K562 (cell line): ENCODE measurements around the gene MBD5. TPM values are rescaled to one million over a fixed set of nuclear protein-coding genes. Genes with fewer than 3 reads are reported as not detected.

Source experiments
- ARID2 ChIP-seq: fragments of 450-650 bp; IDR thresholded peaks from 2 replicates; pipeline ENCODE4 v1.6.1; 2017; ENCODE audit warnings: antibody characterized with exemption, mild to moderate bottlenecking
- CSDE1 ChIP-seq, 2 experiments: fragments of 450-650 bp; IDR thresholded peaks; 2 replicates each; pipeline ENCODE4 v1.6.1; 2016; ENCODE audit warnings: mild to moderate bottlenecking in 1 of 2
- FOXA1 ChIP-seq: fragments of 450-650 bp; IDR thresholded peaks from 2 replicates; pipeline ENCODE4 v1.6.1; 2016; ENCODE audit warnings: mild to moderate bottlenecking, borderline replicate concordance
- HDAC3 ChIP-seq: fragments of 450-650 bp; IDR thresholded peaks from 2 replicates; pipeline ENCODE4 v1.6.1; 2018; ENCODE audit warnings: borderline replicate concordance, mild to moderate bottlenecking, moderate library complexity; ENCODE audit not compliant: partially characterized antibody
- HDAC8 ChIP-seq: fragments of 450-650 bp; IDR thresholded peaks from 2 replicates; pipeline ENCODE4 v1.6.1; 2016; ENCODE audit warnings: mild to moderate bottlenecking, missing genetic modification characterization, moderate library complexity, missing compliant biosample characterization
- HMGN3 ChIP-seq: IDR thresholded peaks from 2 replicates; pipeline ENCODE4 v1.6.1; 2011; ENCODE audit warnings: borderline replicate concordance, low read depth, mild to moderate bottlenecking, mixed read lengths, low read length; ENCODE audit not compliant: insufficient read length; ENCODE audit errors: extremely low read depth
- MTA1 ChIP-seq: fragments of 450-650 bp; IDR thresholded peaks from 2 replicates; pipeline ENCODE4 v1.6.1; 2017; ENCODE audit warnings: borderline replicate concordance
- NR2C2 ChIP-seq, 2 experiments: fragments of 200-800 bp in 1 of 2; sonication (Bioruptor generic) in 1 of 2; sonication (generic) in 1 of 2; formaldehyde crosslinking in 1 of 2; IDR thresholded peaks; 2 replicates each; pipeline versions ENCODE4 v1.6.1 to v1.8.0; 2016 to 2022; ENCODE audit warnings: mild to moderate bottlenecking in 1 of 2, missing compliant biosample characterization in 1 of 2, missing genetic modification characterization in 1 of 2, missing genetic modification reagents in 1 of 2
- PHB ChIP-seq: fragments of 250-450 bp; sonication (Bioruptor Pico); IDR thresholded peaks from 2 replicates; pipeline ENCODE4 v1.5.0; 2021
- POLR2B ChIP-seq: fragments of 450-650 bp; IDR thresholded peaks from 2 replicates; pipeline ENCODE4 v1.6.1; 2018; ENCODE audit warnings: low read depth; ENCODE audit not compliant: partially characterized antibody
- RBM17 ChIP-seq: fragments of 200-400 bp; formaldehyde crosslinking; IDR thresholded peaks from 2 replicates; pipeline ENCODE4 v1.6.1; 2017; ENCODE audit warnings: low read depth, mild to moderate bottlenecking, low read length, borderline replicate concordance
- SFPQ ChIP-seq: fragments of 200-400 bp; formaldehyde crosslinking; IDR thresholded peaks from 2 replicates; pipeline ENCODE4 v1.6.1; 2017; ENCODE audit warnings: mild to moderate bottlenecking, low read depth, low read length, moderate library complexity
- TCF7L2 ChIP-seq: fragments of 150-350 bp; IDR thresholded peaks from 2 replicates; pipeline ENCODE4 v1.6.1; 2016; ENCODE audit warnings: low read depth, mild to moderate bottlenecking, low read length, moderate library complexity
- U2AF1 ChIP-seq: fragments of 200-400 bp; formaldehyde crosslinking; optimal IDR thresholded peaks from 2 replicates; pipeline ENCODE3; 2017; ENCODE audit warnings: mild to moderate bottlenecking, low read depth, low read length, moderate library complexity
- XRCC4 ChIP-seq: IDR thresholded peaks from one replicate; pipeline ENCODE4 v1.6.1; 2011; ENCODE audit not compliant: insufficient read depth, insufficient read length; ENCODE audit errors: extremely low read depth
- ZBED1 ChIP-seq: IDR thresholded peaks from 2 replicates; pipeline ENCODE4 v1.6.1; 2014
- ZC3H8 ChIP-seq: fragments of 450-650 bp; IDR thresholded peaks from 2 replicates; pipeline ENCODE4 v1.6.1; 2017
- ZNF12 ChIP-seq: sonication (generic); formaldehyde crosslinking; IDR thresholded peaks from 2 replicates; pipeline ENCODE4 v1.4.0; 2020; ENCODE audit warnings: mild to moderate bottlenecking, missing genetic modification reagents
- ZNF274 ChIP-seq: IDR thresholded peaks from 2 replicates; pipeline ENCODE4 v1.6.1; 2011; ENCODE audit warnings: low read depth, mild to moderate bottlenecking, low read length, moderate library complexity, borderline replicate concordance
- ZNF41 ChIP-seq: fragments of 250-450 bp; sonication (Bioruptor Pico); conservative IDR thresholded peaks from 2 replicates; pipeline ENCODE4 v1.4.0; 2020; ENCODE audit warnings: mild to moderate bottlenecking
- polyA plus RNA-seq, 8 experiments: library from polyadenylated mRNA; depleted of rRNA in 4 of 8; stranded (reverse) in 5 of 8; unstranded in 3 of 8; fragments of >200 nt; fragmentation: Nextera tagmentation in 2 of 8; fragmentation: Illumina TruSeq in 1 of 8; extraction: Ambion mirVana in 2 of 8; extraction: Trizol in 1 of 8; gene quantifications; 2 replicates each; pipeline versions ENCODE4 v1.2.1 to v1.2.3, GENCODE V29; 2011 to 2014; ENCODE audit warnings: inconsistent platforms in 1 of 8, missing spikeins in 1 of 8
- total RNA-seq, 7 experiments: library from RNA; depleted of rRNA in 6 of 7; stranded (reverse); fragments of >200 nt in 6 of 7; fragmentation: Illumina TruSeq in 2 of 7; extraction: Trizol in 2 of 7; gene quantifications; 2 replicates each; pipeline versions ENCODE4 v1.2.1 to v1.2.3, GENCODE V29; 2011 to 2021; ENCODE audit warnings: low replicate concordance in 1 of 7
- TF ChIP-seq, protein P1 (sequence below): sonication (generic); formaldehyde crosslinking; IDR thresholded peaks from 2 replicates; pipeline ENCODE4 v1.8.0; 2022; ENCODE audit warnings: mild to moderate bottlenecking, missing genetic modification reagents
- TF ChIP-seq, protein P2 (sequence below), 2 experiments: fragments of 450-650 bp in 1 of 2; sonication (generic) in 1 of 2; formaldehyde crosslinking in 1 of 2; IDR thresholded peaks in 1 of 2; conservative IDR thresholded peaks in 1 of 2; 2 replicates each; pipeline versions ENCODE4 v1.6.1 to v1.8.1; 2016 to 2023; ENCODE audit warnings: mild to moderate bottlenecking in 2 of 2, moderate library complexity in 2 of 2, inconsistent platforms in 1 of 2, missing genetic modification reagents in 1 of 2
- TF ChIP-seq, protein P3 (sequence below): fragments of 250-450 bp; sonication (Bioruptor Pico); IDR thresholded peaks from 2 replicates; pipeline ENCODE4 v1.4.0; 2020; ENCODE audit warnings: mild to moderate bottlenecking, moderate library complexity, borderline replicate concordance

Gene MBD5
- total and polyA plus RNA-seq, 9 of the 15 experiments (the other 6 are each of a cell fraction or from before 2014, with no cell fraction given): 3.4 to 14.5 (median 9.0) TPM

DNA sequence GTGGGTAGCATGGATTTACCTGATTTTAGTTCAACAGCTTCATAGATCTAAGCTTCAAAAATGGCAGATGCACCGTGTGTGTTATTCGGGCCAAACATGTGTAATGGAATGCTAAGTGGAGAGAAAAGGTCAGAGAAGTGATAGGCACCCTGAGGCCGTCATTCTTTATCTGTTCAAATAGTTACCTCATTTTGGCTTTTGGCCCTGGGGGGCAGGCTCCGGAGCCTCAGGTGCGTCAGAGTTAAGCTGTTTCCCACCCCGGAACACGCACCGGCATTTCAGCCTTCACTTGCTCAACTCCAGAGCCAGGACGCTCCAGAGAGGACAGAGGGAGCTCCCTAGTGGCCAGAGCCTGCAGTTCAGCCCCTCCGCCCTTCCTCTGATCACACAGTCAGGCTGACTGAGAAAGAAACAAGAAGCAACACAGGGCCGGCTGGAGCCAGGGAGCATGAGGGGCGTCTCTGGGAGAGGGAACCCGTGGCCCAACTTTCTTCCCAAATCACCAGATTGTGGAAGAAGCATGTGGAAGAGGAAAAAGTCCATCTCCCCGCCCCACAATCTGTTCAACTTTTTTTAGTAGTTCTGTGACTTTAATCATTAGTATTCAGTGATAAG is 488.5 kb downstream of the MBD5 start (continued):
- TF ChIP-seq, protein P1, sequence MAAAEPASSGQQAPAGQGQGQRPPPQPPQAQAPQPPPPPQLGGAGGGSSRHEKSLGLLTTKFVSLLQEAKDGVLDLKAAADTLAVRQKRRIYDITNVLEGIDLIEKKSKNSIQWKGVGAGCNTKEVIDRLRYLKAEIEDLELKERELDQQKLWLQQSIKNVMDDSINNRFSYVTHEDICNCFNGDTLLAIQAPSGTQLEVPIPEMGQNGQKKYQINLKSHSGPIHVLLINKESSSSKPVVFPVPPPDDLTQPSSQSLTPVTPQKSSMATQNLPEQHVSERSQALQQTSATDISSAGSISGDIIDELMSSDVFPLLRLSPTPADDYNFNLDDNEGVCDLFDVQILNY (CRISPR knock-in tag): no peak
- no peak for TF ChIP-seq ZNF12
- TF ChIP-seq, protein P2, sequence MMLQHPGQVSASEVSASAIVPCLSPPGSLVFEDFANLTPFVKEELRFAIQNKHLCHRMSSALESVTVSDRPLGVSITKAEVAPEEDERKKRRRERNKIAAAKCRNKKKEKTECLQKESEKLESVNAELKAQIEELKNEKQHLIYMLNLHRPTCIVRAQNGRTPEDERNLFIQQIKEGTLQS (IDR thresholded peaks at IDR 0.05): no peak
- TF ChIP-seq, protein P2 (CRISPR knock-in tag; conservative IDR thresholded peaks at IDR 0.05): no peak
- TF ChIP-seq POLR2B: no peak
- no peak for TF ChIP-seq XRCC4
- no peak for TF ChIP-seq SFPQ
- TF ChIP-seq, protein P3, sequence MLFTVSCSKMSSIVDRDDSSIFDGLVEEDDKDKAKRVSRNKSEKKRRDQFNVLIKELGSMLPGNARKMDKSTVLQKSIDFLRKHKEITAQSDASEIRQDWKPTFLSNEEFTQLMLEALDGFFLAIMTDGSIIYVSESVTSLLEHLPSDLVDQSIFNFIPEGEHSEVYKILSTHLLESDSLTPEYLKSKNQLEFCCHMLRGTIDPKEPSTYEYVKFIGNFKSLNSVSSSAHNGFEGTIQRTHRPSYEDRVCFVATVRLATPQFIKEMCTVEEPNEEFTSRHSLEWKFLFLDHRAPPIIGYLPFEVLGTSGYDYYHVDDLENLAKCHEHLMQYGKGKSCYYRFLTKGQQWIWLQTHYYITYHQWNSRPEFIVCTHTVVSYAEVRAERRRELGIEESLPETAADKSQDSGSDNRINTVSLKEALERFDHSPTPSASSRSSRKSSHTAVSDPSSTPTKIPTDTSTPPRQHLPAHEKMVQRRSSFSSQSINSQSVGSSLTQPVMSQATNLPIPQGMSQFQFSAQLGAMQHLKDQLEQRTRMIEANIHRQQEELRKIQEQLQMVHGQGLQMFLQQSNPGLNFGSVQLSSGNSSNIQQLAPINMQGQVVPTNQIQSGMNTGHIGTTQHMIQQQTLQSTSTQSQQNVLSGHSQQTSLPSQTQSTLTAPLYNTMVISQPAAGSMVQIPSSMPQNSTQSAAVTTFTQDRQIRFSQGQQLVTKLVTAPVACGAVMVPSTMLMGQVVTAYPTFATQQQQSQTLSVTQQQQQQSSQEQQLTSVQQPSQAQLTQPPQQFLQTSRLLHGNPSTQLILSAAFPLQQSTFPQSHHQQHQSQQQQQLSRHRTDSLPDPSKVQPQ (CRISPR knock-in tag): no peak
- no peak for TF ChIP-seq TCF7L2
- no peak for TF ChIP-seq ARID2
- no peak for TF ChIP-seq ZBED1
- no peak for TF ChIP-seq ZC3H8
- TF ChIP-seq ZNF41 (CRISPR knock-in tag): no peak
- TF ChIP-seq ZNF274: no peak
- no peak for TF ChIP-seq MTA1
- TF ChIP-seq U2AF1: no peak
- no peak for TF ChIP-seq RBM17
- no peak for TF ChIP-seq HDAC3
- TF ChIP-seq HMGN3: no peak
- no peak for TF ChIP-seq FOXA1
- no peak for TF ChIP-seq CSDE1 (IDR thresholded peaks at IDR 0.05)
- no peak for TF ChIP-seq NR2C2 (CRISPR knock-in tag; IDR thresholded peaks at IDR 0.05)
- no peak for TF ChIP-seq NR2C2 (tag; IDR thresholded peaks at IDR 0.05)
- no peak for TF ChIP-seq HDAC8 (tag)
- no peak for TF ChIP-seq PHB (CRISPR knock-in tag)
